ENCODE data around the gene ARHGAP28.
A peak's percentile ranks its signal among the peaks of the same experiment; 100 is the strongest.

ARHGAP28 gene, protein sequence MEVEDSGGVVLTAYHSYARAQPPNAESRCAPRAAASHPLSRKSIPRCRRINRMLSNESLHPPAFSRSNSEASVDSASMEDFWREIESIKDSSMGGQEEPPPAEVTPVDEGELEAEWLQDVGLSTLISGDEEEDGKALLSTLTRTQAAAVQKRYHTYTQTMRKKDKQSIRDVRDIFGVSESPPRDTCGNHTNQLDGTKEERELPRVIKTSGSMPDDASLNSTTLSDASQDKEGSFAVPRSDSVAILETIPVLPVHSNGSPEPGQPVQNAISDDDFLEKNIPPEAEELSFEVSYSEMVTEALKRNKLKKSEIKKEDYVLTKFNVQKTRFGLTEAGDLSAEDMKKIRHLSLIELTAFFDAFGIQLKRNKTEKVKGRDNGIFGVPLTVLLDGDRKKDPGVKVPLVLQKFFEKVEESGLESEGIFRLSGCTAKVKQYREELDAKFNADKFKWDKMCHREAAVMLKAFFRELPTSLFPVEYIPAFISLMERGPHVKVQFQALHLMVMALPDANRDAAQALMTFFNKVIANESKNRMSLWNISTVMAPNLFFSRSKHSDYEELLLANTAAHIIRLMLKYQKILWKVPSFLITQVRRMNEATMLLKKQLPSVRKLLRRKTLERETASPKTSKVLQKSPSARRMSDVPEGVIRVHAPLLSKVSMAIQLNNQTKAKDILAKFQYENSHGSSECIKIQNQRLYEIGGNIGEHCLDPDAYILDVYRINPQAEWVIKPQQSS

DNA sequence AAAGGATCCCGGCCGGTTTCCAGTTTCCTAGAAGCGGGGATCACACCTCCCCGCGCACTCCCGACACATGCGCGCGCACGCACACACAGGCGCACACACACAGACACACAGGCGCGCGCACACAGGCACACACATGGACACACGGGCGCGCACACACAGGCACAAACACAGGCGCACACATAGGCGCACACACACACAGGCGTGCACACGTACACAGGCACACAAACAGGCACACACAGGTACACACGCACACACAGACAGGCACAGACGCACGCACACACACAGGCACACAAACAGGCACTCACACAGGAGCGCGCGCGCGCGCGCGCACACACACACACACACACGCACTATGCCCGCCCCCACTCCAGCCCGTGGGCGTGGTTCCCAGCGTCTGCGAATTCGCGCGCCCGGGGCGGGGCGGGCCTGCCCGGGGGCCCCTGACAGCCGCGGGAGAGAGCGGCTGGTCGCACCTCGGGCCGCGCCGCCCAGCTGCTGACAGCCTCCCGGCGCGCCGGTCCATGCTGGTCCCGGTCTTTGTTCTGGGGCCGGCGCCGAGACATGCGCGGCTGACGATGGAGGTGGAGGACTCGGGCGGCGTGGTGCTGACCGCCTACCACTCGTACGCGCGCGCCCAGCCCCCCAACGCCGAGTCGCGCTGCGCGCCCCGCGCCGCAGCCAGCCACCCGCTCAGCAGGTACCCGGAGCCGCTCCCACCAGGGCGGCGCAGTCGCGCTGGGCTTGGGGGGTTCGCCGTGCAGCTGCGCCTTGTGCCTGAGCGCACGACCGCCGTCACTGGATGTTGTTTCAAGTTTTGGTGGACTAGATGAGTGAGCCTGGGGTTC is at the start of gene ARHGAP28:
Gene ARHGAP28 (plus strand): TSS at position 470 of the 845 bp plus-strand sequence. CDS start 106 bp downstream, at position 576.
- peak; percentile 37 for DNase-seq (ENCODE audit: low spot score)

DNA sequence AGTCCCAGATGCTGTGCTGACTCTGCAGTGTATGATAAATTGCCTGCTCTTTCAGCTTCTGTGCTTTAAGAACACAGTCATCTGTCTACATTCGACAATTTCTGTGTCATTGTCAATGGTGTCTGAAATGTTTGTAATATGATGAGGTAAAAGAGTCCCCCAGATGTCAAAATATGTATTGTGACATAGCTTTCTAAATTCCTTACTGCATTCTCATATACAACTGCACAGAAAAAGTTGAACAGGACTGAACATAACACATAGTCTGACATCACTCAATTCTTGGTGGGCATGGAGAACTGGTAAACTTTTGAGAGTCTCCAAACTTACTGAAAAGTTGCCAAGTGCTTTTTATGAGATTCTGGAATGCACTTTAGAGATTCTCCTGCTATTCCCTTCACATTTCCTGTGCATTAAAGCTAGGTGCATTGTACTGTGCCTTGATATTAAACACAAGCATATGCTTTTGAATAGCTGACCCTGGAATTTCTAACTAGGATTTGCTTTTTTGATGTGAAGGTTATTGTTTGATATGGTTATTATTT is 48.1 kb upstream of the ARHGAP28 start:
- no peak for DNase-seq (ENCODE audit: low spot score)

DNA sequence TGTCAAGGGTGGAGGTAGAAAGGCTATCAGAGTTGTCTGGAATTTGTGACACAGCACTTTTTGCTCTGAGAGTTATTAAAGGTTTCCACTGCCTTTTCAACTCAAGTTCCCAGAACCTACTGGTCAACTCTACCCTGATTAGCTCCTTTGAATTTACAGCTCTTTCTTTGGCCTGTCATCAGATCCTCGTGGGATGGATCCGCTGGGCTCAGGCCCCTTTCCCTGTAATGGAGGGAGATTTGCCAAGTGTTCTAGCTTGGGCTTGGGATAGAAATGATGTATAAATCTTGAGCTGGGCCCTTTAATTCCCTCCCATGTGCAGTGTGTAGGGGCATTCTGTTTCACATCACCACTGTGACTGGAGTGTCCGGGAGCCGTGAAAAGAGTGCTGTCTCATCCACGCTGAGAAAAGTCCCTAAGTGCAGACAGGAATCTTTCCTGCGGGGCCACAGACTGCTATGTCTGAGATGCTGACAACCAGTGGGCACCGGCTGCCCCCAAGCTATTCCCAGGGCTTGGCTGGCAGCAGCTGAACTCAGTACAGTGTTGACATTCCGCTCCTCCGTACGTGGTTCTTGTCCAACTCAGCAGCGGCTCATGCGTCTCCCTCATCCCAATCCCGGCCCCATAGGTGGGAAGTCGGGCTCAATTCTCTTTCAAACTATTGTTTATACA is 46.9 kb upstream of the ARHGAP28 start:
- no peak for DNase-seq (ENCODE audit: low spot score)

DNA sequence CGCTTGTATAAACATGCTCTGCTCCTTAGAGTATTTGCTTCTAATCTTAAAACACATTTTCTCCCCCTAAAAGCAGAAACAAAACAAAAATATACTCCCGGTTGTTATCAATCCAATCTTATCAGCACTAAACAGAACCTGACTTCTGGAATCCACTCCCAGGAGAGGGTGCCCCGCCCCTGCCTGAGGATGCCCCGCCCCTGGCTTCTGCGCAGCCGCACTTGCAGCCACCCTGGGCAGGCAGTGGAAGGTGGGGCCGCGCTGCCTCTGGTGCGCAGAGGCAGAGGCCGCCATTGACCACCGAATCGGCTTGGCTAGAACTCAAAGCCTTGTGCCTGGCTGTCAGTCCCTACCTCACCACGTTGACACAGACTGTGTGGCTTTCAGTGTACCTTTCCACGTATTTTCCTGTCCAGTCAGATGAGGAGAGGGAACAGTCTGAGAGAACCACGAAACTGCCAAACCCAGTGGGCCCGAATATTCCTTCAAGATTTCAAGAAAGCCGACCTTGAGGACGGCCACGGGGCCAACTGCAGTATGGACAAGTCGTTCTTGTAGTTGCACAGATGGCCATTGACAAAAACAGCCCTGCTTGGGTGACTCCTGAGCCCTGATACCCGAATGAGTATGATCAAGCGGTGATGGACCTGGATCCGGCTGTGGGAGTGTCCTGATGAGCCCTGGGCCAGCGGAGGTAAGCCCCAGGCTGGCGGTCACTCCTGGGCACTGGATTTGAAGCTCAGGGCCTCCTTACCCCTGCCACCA is 46.2 kb upstream of the ARHGAP28 start:
- DNase-seq (ENCODE audit: low spot score): no peak

DNA sequence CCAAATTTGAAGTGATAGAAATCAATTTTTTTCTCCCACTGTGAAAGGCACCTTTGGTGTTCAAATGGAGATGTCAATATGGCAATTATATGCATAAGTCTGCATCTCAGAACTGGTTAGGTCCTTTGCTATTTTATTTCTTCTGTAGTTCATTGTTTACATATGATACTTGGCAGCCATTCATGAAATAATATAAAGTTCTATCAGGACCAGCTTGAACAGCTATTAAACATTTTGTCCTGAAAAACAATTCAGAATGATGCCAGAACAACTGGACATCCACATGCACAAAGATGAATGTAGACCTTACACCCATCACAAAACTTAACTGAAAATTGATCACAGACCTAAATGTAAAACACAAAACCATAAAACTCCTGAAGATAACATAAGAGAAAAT is 41.8 kb upstream of the ARHGAP28 start:
- no peak for DNase-seq (ENCODE audit: low spot score)

DNA sequence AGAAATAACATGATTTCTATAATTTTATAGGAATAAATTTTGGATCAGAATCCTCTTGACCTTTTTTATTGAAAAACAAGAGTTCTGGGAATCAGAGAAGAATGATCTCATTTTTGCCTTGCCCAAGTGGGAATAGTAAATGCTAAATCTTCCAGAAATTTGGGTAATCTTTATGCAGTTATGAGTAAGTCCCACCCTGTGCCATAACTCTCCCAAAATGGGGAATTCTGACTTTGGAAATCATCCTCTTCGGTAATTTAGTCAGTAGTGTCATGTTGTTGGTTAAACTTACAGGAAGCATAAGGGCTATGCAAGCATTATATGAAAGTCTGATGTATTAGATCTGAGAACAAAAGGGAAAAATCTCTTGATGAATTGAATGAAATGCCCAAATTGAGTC is 20.6 kb upstream of the ARHGAP28 start:
- no peak for DNase-seq (ENCODE audit: low spot score)

DNA sequence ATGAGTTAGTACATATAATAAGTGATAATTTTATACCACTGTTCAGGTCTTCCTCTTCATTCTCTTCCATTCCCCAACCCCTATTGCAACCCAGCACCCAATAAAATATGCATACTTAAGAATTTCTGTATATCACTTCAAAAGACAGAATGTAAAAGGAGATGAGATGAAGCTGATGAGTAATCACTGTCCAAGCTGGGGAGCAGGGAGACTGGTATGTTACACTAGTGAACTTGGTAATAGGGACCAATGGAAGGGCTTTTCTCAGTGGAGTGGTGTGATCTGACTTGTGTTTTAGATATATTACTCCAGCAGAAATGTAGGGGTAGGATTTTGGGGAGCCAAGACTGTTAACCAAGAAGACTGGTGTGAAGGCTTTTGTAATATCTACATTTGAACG is 18.0 kb upstream of the ARHGAP28 start:
- no peak for DNase-seq (ENCODE audit: low spot score)

DNA sequence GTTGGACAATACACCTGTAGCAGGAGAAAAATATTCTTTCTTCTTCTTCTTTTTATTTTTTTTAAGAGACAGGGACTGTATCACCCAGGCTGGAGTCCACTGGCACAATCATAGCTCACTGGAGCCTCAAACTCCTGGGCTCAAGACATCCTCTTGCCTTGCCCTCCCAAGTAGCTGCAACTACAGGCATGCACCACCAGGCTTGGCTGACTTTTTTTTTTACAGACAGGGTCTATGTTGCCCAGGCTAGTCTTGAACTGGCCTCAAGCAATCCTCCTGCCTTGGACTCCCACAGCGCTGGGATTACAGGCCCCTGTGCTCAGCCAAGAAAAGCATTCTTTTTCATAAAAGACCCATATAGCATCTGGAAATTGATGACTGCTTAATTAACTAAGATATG is 17.1 kb upstream of the ARHGAP28 start:
- no peak for DNase-seq (ENCODE audit: low spot score)

DNA sequence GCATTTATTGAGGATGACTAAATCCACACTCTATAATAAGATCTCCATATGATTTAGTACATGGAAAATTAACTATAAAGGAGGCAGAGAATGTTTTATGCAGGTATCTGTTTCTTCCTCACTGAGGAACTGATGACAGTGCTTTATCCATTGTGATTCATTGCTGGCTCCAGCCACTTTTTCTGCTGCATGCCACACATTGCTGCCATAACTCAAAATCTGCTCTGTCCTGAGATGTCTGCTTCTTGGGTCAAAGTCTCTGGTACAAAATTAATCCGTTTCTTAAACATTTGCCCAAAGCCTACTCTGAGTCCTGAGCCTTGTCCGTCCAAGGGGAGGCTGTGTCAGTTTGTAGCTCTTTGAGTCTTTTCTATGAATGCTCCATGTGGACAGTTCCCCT is 15.5 kb upstream of the ARHGAP28 start:
- DNase-seq (ENCODE audit: low spot score): no peak

DNA sequence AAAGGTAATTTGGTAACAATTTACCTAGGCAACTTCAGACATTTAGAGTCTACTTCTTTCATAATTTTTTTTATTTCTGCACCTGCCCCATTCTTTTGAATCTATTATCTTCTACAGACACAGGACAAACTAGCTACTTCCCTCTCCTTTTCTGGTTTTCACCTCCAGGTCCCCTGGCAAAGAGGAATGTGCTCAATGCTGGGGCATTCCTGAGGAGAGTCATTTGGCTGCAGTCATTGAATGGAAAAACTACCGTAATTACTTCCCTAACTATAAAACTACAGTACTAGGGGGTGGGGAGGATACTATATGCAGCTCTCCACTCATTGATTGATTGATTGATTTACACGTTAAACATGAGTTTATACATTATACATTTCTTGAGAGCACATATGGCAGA is 11.2 kb upstream of the ARHGAP28 start:
- no peak for DNase-seq (ENCODE audit: low spot score)

DNA sequence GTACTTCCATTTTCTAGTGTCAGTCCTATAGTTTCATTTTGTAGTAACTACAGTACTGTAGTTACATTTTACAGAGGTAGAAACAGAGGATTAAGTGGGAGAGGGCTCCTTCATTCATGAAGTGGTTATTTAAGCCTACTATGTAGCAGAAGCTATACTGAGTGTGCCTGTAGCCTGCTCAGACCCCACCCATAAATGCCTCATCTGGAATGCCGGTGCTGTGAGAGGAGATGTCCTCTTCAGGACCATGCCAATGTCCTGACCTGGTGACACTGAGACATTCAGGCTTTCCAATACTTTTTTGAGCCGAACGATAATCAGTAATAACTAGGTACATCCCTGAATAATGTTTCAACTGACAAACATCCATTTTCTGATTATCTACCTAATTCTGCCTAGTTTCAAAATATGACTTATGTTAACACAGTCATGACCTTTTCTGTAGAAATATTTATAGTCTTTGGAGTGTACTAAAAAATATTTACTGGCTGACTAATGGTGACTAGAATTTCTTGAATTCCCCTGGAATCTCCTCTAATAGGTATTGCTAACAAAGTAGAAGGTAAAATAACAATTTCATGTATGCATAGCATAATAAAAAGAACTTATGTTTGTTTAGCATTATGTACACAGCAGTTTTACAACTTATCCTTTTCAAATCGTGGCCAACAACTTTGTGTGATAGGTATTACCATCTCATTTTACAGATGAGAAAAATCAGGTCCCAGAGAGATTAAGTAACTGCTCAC is 10.2 kb upstream of the ARHGAP28 start:
- DNase-seq (ENCODE audit: low spot score): no peak

DNA sequence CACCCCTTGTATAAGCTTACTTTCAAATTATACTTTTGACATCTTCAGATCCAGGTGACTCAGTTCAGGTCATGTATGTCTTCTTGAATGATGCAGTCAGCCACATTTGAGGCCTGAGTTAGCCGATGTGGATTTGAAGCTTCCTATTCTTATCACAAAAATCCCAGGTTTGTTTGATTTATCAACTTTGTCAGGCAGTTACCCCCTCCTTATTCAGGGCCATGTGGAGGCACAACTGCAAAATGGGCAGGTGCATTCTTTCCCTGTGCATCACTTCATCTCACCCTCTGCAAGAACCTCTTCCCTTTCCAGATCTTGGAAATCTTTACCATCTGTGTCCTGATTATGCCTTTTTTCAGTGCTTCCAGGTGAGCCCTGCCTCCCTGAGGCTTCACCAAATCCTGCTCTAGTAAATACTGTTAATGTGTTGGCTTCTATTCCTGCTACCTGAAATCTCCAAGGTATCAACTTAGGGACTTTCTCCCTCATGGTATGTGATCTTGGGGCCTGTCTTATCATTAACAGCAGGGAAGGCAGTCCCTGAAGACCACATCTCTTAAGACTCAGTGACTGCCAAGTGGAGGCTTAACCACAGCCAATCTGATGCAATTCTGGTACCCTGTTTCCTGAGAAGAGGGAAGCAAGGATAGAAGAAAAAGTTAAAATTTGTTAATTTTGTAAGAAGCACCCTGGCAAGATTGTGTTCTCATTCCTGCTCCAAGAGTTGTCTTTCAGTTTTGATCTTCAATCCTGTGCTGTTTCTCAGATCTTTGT is 9.4 kb upstream of the ARHGAP28 start:
- DNase-seq (ENCODE audit: low spot score): no peak

DNA sequence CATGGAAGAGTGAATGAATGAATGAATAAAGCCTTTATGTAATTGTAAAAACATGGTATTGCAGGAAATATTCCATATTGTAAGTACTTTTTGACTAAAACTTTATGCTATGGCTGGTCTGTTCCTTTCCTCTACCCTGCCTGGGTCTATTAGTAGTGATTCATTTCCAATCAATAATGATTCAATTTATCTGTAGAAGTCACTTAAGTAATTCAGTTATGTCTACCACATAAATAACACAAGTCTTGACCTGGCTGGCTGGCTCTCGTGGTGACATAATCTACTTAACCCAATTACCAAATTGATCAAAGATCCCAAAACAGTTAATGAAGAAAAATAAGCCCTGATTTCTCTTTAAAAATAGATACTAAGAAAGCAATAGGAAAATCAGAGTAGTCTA is 7.8 kb upstream of the ARHGAP28 start:
- no peak for DNase-seq (ENCODE audit: low spot score)

DNA sequence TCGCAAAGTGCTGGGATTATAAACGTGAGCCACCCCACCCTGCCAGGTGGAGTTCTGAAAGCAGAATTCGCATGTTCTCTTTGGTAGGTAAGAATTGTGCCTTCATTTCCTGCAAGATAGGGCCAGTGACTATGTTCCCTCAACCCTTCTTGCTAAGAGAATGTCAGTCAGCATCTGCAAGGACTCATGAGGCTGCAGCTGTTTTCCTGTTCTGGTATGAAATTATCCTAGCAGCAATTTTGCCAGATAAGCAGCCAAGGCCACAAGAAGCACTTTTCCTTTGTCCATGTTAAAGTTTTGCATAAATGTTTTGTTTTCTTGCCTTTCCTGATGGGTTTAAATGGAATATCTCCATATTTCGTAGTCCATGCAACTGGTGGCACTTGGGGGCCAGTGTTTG is 6.8 kb upstream of the ARHGAP28 start:
- no peak for DNase-seq (ENCODE audit: low spot score)

DNA sequence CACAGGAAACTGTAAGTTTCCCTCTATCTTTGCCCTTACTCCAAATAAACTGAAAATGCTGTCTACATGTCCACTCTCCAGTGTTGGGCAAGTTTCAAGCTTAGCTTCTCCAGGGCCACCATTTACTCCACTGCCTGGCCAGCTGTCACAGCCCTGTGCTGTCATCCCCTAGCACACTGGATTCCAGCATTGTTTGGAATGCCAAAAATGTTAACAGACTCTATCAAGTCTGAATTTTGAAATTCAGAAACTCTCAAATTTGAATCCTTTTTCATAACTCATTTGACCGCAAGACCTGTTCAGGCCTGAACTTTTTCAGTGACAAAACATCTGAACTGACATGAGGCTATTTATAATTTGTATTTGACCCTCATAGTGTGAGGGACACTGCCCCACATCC is 5.2 kb upstream of the ARHGAP28 start:
- DNase-seq (ENCODE audit: low spot score): no peak

DNA sequence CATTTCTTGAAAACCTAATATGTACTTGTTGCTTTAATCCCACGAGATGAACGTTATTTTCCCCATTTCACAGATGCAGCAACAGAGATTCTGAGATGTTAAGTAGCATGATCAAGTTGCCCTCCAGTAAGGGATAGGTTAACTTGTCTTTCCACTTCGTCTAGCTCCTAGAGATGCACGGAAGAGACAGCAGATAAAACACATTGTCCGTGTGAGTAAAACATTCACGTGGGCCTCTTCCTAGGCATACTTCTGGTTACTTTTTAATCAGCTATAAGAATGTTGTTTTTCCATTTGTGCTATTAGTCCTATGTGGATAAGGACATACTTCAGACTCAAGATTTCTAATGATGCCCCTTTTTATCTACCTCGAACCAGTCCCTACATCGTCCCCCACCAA is 1.2 kb upstream of the ARHGAP28 start:
- no peak for DNase-seq (ENCODE audit: low spot score)

DNA sequence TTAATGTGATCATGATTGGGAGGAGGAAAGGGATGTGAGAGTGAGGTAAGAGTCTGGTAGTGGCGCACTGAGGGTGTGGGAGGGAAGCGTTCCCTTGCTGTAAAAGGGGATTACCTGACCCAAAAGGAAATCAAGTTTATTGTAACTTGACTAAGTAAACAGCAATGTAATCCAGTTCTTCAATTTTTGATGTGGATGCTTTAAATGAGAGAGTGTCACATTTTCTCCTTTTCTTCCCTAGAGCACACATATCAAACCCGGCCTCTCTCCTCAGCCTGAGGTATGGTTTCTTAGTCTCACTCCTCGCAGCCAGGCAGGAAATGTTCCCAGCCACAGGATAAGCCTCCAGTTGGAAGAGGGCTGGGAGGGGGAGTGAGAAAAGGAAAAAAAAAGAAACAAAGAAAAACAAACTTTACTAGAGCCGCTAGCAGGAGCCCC is 688 bp upstream of the ARHGAP28 start:
- no peak for DNase-seq (ENCODE audit: low spot score)

DNA sequence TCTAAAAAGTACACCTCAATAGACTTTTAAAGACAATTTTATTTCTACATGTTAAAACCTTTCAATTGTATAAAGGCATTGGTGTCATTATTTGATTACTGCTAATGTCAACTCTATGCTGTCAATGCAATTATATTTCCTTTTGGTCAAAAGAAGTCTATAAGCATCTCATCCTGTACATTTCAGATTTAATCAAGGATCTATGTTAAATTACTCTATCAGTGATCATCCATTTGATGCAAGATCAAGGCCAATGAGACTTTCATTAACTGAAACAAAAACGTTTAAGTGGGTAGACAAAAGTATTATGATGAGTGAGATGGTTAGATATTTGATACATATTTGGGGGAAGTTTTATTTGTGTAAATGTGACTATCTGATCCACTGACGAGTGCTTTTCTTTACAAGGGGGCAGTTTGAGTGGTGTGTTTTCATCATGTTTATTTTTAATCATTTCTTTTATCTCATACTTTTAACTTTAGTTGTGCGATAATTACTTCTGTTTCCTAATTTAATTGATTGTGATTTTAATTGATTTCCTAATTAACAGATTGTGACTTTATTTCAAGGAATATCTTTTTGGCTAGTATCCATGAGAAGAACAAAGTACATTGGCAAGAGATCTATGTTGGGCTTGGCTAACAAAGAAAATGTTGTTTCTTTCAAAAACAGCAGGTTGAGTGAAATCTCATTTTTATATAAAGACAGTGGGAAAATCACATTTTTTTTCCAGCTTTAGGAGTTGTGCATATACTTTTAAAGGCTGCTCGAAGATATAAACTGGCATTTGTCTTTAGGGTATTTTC is 1.1 kb downstream of the ARHGAP28 start:
- DNase-seq (ENCODE audit: low spot score): no peak

DNA sequence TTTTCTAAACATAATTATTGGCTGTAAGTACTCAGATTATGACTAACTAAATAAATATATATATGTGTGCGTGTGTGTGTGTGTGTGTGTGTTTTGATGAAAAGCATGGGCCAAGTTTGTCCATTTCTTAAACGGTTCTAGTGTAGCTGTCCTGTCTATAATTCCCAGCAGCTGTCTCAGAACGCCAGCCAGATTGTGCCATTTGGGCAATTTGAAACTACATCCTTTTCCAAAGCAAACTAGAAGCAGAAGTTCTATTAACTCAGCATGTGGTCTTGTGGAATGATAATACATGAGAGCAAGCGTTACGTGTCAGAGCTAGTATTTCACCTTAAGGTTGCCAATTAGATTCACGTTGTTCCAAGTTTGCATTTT is 1.7 kb downstream of the ARHGAP28 start:
- no peak for DNase-seq (ENCODE audit: low spot score)

Data from pons (tissue), 1 donor.